Lower leg skin (tissue), 4 donors: ENCODE data around the gene PPP1R26. TPM values are rescaled to one million over a fixed set of nuclear protein-coding genes. Genes with fewer than 3 reads are reported as not detected.

Source experiments
- DNase-seq, 2 donors: peaks; one replicate each; pipeline ENCODE4 v3.0.0-alpha.2; 2019; ENCODE audit warnings: low spot score in 2 of 2
- H3K4me3 ChIP-seq: fragments of 200-600 bp; sonication (generic); 2 replicates; pipeline ENCODE4 v1.5.1; 2017; ENCODE audit warnings: mild to moderate bottlenecking, low read depth; ENCODE audit not compliant: poor library complexity, severe bottlenecking
- POLR2A ChIP-seq, 2 donors: fragments of 450-650 bp; IDR thresholded peaks; one replicate each; pipeline ENCODE4 v1.6.1; 2016 to 2017; ENCODE audit warnings: antibody characterized with exemption in 2 of 2, mild to moderate bottlenecking in 1 of 2, moderate library complexity in 1 of 2
- WGBS, 2 donors: methylation state at CpG; one replicate each; pipeline ENCODE4 v1.1.5; 2018; 5-methylcytosine and 5-hydroxymethylcytosine counted together
- intact Hi-C: fragments of 100-400 bp; cut with DNase I; formaldehyde crosslinking; loops from one replicate; pipeline ENCODE4 v1.15.0; 2023; ENCODE audit warnings: low total_unique reads
- total RNA-seq, 4 donors: library from RNA; depleted of rRNA; stranded (reverse); fragments of >200 nt; gene quantifications; one replicate each; pipeline ENCODE4 v1.1.0, GENCODE V29; 2016
- TF ChIP-seq, protein P1 (sequence below), 3 donors: fragments of 450-650 bp; IDR thresholded peaks; one replicate each; pipeline ENCODE4 v1.5.1; 2016; ENCODE audit warnings: antibody characterized with exemption in 3 of 3, mild to moderate bottlenecking in 3 of 3, moderate library complexity in 2 of 3

Gene PPP1R26
- total RNA-seq, 4 donors from 2014 or later = 8.4 to 11.5 (median 9.2) TPM

DNA sequence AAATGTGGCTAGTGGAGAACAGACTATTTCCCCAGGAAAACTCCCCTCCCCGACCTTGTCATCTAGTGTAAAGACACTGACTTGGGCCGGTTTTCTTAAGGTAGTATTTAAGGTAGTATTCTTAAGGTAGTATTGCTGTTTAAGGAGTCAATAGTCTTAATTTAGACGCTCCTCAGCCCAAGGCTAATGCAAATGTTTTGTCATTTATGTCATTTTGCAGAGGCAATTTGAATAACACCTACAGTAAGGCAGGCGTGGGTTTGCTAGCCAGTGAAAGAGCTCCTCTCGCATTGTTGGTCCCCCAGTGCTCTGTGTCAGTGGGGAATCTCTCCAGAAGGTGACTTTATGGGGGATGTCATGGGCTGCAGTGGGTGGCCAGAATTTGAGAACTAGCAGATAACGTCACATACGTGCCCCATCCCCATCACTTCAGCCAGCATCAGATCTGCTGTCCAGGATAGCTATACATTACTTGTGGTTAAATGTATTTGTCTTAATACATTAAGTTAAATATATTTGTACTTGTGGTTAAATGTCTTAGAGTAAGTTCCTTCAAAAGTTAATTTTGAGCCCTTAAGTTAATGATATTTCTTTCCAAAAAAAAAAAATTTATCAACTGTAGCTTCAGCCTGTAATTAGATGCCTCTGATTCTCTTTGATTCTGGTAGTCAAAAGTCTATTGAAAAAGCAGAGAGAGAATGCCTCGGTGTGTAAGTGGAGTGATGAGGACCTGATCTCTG, 2.6 kb downstream of the PPP1R26 start:
- WGBS, 2 donors = 71 to 74% methylated on average over 8 of the region's 8 CpGs
- TF ChIP-seq POLR2A (IDR thresholded peaks at IDR 0.05) = no peak
- TF ChIP-seq, protein P1, sequence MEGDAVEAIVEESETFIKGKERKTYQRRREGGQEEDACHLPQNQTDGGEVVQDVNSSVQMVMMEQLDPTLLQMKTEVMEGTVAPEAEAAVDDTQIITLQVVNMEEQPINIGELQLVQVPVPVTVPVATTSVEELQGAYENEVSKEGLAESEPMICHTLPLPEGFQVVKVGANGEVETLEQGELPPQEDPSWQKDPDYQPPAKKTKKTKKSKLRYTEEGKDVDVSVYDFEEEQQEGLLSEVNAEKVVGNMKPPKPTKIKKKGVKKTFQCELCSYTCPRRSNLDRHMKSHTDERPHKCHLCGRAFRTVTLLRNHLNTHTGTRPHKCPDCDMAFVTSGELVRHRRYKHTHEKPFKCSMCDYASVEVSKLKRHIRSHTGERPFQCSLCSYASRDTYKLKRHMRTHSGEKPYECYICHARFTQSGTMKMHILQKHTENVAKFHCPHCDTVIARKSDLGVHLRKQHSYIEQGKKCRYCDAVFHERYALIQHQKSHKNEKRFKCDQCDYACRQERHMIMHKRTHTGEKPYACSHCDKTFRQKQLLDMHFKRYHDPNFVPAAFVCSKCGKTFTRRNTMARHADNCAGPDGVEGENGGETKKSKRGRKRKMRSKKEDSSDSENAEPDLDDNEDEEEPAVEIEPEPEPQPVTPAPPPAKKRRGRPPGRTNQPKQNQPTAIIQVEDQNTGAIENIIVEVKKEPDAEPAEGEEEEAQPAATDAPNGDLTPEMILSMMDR (IDR thresholded peaks at IDR 0.05) = no peak
- no peak overlapping the region for H3K4me3 ChIP-seq
- intact Hi-C loops = no loop called here
- no peak for DNase-seq

DNA sequence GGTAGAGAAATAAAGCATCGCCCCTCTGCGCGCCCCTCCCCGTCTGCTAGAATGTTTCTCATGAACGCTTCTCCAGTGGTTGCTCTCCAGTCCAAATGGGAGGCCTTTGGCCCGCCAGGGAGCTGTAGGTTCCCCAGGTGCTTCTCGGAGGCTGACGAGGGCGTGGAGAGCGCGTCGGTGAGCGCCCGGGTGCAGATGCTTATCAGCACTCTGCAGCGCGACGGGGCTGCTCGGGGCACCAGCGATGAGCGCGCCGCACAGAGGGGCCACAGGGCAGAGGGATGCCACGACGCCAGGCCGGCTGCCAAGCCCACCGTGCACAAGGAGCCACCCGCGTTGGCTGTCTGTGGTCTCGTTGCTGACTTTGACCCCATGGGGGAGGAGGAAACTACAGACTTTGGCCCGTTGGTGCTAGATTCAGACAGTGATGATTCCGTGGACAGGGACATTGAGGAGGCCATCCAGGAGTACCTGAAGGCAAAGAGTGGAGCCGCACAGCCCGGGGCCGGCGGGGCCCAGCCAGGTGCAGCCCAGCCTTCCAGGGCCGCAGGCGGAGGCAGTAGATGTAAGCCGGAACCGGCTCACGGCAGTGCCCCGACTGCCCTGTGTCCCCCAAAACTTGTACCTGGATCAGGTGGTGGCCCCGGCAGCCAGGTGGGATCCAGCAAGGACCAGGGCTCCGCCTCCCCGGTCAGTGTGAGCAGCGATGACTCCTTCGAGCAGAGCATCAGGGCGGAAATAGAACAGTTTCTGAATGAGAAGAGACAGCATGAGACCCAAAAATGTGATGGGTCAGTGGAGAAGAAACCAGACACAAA, 5.1 kb downstream of the PPP1R26 start:
- intact Hi-C loops = no loop called here
- WGBS, 2 donors = 95 to 96% methylated on average over 47 of the region's 47 CpGs
- no peak for DNase-seq
- no peak for TF ChIP-seq POLR2A (IDR thresholded peaks at IDR 0.05)
- TF ChIP-seq, protein P1 (IDR thresholded peaks at IDR 0.05) = no peak
- H3K4me3 ChIP-seq = no peak overlapping the region

DNA sequence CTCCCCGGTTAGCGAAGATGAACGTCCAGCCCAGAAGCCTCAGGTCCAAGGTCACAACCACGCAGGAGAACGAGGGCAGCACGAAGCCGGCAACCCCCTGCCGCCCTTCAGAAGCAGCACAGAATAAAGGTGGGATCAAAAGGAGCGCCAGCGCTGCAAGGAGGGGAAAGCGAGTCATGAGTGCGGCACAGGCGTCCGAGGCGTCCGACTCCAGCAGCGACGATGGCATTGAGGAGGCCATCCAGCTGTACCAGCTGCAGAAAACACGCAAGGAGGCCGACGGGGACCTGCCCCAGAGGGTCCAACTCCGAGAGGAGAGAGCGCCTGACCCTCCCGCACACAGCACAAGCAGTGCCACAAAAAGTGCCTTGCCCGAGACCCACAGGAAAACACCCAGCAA, 5.8 kb downstream of the PPP1R26 start:
- H3K4me3 ChIP-seq = no peak overlapping the region
- WGBS, 2 donors = 95 to 98% methylated on average over 23 to 25 of the region's 25 CpGs
- intact Hi-C loops = no loop called here
- no peak for DNase-seq
- no peak for TF ChIP-seq POLR2A (IDR thresholded peaks at IDR 0.05)
- TF ChIP-seq, protein P1 (IDR thresholded peaks at IDR 0.05) = no peak

DNA sequence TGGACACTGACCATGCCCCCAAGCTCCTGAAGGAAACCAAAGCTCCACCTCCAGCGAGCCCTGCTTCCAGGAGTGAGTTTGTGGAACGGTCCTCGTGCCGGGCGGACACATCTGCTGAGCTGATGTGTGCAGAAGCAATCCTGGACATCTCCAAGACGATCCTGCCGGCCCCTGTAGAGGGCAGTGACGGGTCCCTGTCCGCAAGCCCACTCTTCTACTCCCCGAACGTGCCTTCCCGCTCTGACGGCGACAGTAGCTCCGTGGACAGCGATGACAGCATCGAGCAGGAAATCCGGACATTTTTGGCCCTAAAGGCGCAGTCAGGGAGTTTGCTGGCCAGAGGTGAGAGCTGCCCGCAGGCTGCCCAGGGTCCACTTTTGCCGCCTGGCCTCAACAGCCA, 6.2 kb downstream of the PPP1R26 start:
- H3K4me3 ChIP-seq = no peak overlapping the region
- intact Hi-C loops = no loop called here
- TF ChIP-seq, protein P1 (IDR thresholded peaks at IDR 0.05) = no peak
- no peak for TF ChIP-seq POLR2A (IDR thresholded peaks at IDR 0.05)
- no peak for DNase-seq
- WGBS, 2 donors = 91 to 95% methylated on average over 15 to 21 of the region's 21 CpGs

DNA sequence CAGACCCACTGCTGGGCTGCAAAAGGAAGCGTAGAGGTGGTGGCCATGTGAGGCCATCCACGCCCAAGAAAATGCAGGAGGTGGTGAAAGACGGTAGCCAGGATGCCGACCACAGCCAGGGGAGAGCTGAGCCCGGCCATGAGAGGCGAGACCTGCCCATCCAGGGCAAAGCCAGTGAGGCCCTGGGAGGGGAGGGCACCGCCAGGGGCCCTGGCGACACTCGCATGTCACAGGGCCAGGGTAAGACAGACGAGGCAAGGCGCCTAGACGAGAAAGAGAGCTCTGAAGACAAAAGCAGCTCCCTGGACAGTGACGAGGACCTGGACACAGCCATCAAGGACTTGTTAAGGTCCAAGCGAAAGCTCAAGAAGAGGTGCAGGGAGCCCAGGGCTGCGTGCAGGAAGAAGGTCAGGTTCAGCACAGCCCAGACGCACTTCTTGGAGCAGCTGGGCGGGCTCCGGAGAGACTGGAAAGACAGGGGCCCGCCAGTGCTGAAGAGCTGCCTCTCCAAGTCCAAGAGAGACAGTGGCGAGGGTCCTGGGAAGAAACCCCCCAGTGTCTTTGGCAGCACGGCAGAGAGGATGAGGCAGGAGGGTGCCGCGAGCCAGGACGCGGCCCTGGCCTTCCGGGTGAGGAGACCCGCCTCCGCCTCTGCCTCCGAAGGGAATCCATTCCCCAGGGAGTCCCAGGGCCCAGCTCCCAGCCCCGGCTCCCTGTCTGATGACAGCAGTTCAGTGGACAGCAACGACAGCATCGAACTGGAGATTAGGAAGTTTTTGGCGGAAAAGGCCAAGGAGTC, 6.9 kb downstream of the PPP1R26 start:
- H3K4me3 ChIP-seq = no peak overlapping the region
- no peak for DNase-seq
- TF ChIP-seq, protein P1 (IDR thresholded peaks at IDR 0.05) = no peak
- no peak for TF ChIP-seq POLR2A (IDR thresholded peaks at IDR 0.05)
- 94 to 95% methylated on average over 33 of the region's 33 CpGs for WGBS, 2 donors
- intact Hi-C loops = no loop called here
